ENCODE data around the gene PHPT1.

- TF ChIP-seq CTCF (IDR thresholded peaks at IDR 0.05) (no peak), POLR2A (IDR thresholded peaks at IDR 0.05) (no peak)
These were observed 34.3 kb upstream of the PHPT1 start for GRCh38 chr9:136814725-136815421.
